ENCODE measurements around the gene CDH16. TPM values are rescaled to one million over a fixed set of nuclear protein-coding genes. Genes with fewer than 3 reads are reported as not detected.

Gene CDH16
- total RNA-seq, 1 experiment from 2014 or later: not detected

GRCh38 chr16:66903544-66904427, 14.9 kb downstream of the CDH16 start:
- ChIA-PET CTCF (no interaction called here), POLR2A (ENCODE audit: low non-redundant PET) (no interaction called here)
- Histone ChIP-seq H3K36me3 (ENCODE audit: insufficient read depth, low read length, poor library complexity, severe bottlenecking) (no peaks in the 10 kb centered on the region), H3K9me3 (ENCODE audit: low read depth, low read length, poor library complexity, severe bottlenecking) (no peaks in the 10 kb centered on the region), H3K27me3 (replicated peaks; ENCODE audit: insufficient read depth, low read depth, low read length, poor library complexity) (no peaks in the 10 kb centered on the region), H3K27ac (ENCODE audit: low read depth, low read length, poor library complexity, severe bottlenecking) (no peak overlapping the region), H3K4me1 (ENCODE audit: insufficient read depth, low read length, poor library complexity, severe bottlenecking) (peaks cover 20% of the 10 kb centered on the region), H3K4me3 (ENCODE audit: low read depth, low read length, poor library complexity, severe bottlenecking) (no peak overlapping the region)
- intact Hi-C loops (cut with micrococcal nuclease; ENCODE audit: unreplicated experiment): no loop called here
- no TSS peak for BruUV-seq (replicated peaks)
- no peak for DNase-seq (ENCODE audit: low spot score)
- TF ChIP-seq EZH2 (IDR thresholded peaks at IDR 0.05; ENCODE audit: borderline replicate concordance, low read depth, low read length, poor library complexity, severe bottlenecking): no peak
- no peak for TF ChIP-seq CTCF (conservative IDR thresholded peaks at IDR 0.05; ENCODE audit: low read depth, low read length)

- H3K9me3 ChIP-seq (ENCODE audit: low read depth, low read length, poor library complexity, severe bottlenecking): no peaks in the 10 kb centered on the region
- POLR2A ChIA-PET (ENCODE audit: low non-redundant PET): no interaction called here
- H3K4me3 ChIP-seq (ENCODE audit: low read depth, low read length, poor library complexity, severe bottlenecking): no peak overlapping the region
- CTCF ChIA-PET: no interaction called here
- no TSS peak for BruUV-seq (replicated peaks)
- intact Hi-C loops (cut with micrococcal nuclease; ENCODE audit: unreplicated experiment): no loop called here
- DNase-seq (ENCODE audit: low spot score): no peak
- H3K36me3 ChIP-seq (ENCODE audit: insufficient read depth, low read length, poor library complexity, severe bottlenecking): no peaks in the 10 kb centered on the region
- H3K27me3 ChIP-seq (replicated peaks; ENCODE audit: insufficient read depth, low read depth, low read length, poor library complexity): no peaks in the 10 kb centered on the region
- H3K4me1 ChIP-seq (ENCODE audit: insufficient read depth, low read length, poor library complexity, severe bottlenecking): peaks cover 20% of the 10 kb centered on the region
- no peak for TF ChIP-seq EZH2 (IDR thresholded peaks at IDR 0.05; ENCODE audit: borderline replicate concordance, low read depth, low read length, poor library complexity, severe bottlenecking)
- TF ChIP-seq CTCF (conservative IDR thresholded peaks at IDR 0.05; ENCODE audit: low read depth, low read length): no peak
- H3K27ac ChIP-seq (ENCODE audit: low read depth, low read length, poor library complexity, severe bottlenecking): no peak overlapping the region
These were observed 15.8 kb downstream of the CDH16 start for GRCh38 chr16:66902648-66903543.

GRCh38 chr16:66901626-66902025, 17.1 kb downstream of the CDH16 start:
- CTCF ChIA-PET: no interaction called here
- intact Hi-C loops (cut with micrococcal nuclease; ENCODE audit: unreplicated experiment): no loop called here

More at GRCh38 chr16:66901626-66902025, 17.1 kb downstream of the CDH16 start:
- Histone ChIP-seq H3K27me3 (replicated peaks; ENCODE audit: insufficient read depth, low read depth, low read length, poor library complexity) (no peaks in the 10 kb centered on the region), H3K4me3 (ENCODE audit: low read depth, low read length, poor library complexity, severe bottlenecking) (no peak overlapping the region), H3K4me1 (ENCODE audit: insufficient read depth, low read length, poor library complexity, severe bottlenecking) (peaks cover 20% of the 10 kb centered on the region), H3K36me3 (ENCODE audit: insufficient read depth, low read length, poor library complexity, severe bottlenecking) (no peaks in the 10 kb centered on the region), H3K9me3 (ENCODE audit: low read depth, low read length, poor library complexity, severe bottlenecking) (no peaks in the 10 kb centered on the region), H3K27ac (ENCODE audit: low read depth, low read length, poor library complexity, severe bottlenecking) (no peak overlapping the region)
- TF ChIP-seq EZH2 (IDR thresholded peaks at IDR 0.05; ENCODE audit: borderline replicate concordance, low read depth, low read length, poor library complexity, severe bottlenecking) (no peak), CTCF (conservative IDR thresholded peaks at IDR 0.05; ENCODE audit: low read depth, low read length) (no peak)
- DNase-seq (ENCODE audit: low spot score): no peak
- POLR2A ChIA-PET (ENCODE audit: low non-redundant PET): no interaction called here
- BruUV-seq (replicated peaks): no TSS peak

Measured in A673 (cell line).